Ramos (cell line): Measurements from ENCODE around the gene PTGER2.

ENCODE experiments used
- in situ Hi-C: fragments of 300-500 bp; cut with MboI; formaldehyde crosslinking; loops from one replicate; pipeline ENCODE4 v1.14.3; 2022; ENCODE audit warnings: low sequenced_read_pairs; ENCODE audit not compliant: unreplicated experiment

PTGER2 gene, protein sequence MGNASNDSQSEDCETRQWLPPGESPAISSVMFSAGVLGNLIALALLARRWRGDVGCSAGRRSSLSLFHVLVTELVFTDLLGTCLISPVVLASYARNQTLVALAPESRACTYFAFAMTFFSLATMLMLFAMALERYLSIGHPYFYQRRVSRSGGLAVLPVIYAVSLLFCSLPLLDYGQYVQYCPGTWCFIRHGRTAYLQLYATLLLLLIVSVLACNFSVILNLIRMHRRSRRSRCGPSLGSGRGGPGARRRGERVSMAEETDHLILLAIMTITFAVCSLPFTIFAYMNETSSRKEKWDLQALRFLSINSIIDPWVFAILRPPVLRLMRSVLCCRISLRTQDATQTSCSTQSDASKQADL

DNA sequence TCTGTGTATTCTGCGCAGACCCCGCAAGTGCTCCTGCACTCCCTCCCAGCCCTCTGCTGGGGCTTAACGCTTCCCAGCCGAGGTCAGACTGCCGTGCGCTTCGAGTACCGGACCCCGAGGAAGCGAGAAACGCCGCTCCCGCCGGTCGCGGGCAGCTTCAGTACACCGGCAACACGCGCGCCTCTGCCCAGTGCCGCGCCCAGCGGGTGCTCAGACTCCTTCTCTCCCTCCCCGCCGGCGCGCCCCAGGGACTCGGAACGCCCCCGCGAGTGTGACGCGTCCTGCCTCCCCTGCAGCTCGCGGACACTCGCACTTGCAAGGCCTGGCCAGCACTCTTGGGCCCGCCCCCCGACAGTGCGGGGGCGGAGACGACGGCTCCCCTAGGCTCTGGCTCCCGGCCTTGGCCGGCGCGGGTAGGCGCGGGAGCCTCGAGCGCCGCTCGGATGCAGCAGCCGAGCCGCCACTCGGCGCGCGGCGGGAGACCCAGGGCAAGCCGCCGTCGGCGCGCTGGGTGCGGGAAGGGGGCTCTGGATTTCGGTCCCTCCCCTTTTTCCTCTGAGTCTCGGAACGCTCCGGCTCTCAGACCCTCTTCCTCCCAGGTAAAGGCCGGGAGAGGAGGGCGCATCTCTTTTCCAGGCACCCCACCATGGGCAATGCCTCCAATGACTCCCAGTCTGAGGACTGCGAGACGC, at the start of gene PTGER2:
TSS of gene PTGER2 (plus strand) at position 410 of the 692 bp plus-strand sequence. CDS start at position 647, 237 bp downstream.
- in situ Hi-C loops = no loop called here

DNA sequence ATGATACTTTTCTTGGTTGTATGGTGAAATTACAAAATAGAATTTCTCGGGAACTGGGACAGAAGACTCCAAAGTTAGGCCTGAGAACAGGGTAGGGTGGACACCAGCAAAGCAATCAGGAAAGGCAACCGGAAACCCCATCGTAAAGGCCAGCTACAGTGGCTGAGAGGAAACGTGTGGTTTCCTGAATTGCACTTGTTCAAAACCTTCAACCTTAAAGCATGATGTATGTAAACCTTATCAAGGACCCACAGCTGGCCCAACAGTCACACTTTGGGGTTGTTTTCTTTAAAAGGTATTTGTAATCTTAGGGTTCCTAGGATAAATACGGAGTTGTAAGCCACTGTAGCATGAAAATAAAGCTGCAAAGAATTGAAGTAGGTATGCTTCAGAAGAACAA, 48.9 kb upstream of the PTGER2 start:
- in situ Hi-C loops = no loop called here

- in situ Hi-C loops = no loop called here
Measured at GRCh38 chr14:52266179-52266578, 47.9 kb upstream of the PTGER2 start.

- in situ Hi-C loops = no loop called here
Measured at GRCh38 chr14:52266782-52267181, 47.3 kb upstream of the PTGER2 start.

- in situ Hi-C loops = no loop called here
Measured at GRCh38 chr14:52267501-52268278, 46.4 kb upstream of the PTGER2 start, which contains the start of gene PTGDR. Gene PTGDR, plus strand, starts transcription at chr14:52267698. Its CDS starts 117 bp downstream, at chr14:52267815.

GRCh38 chr14:52268279-52269061, 45.6 kb upstream of the PTGER2 start:
- in situ Hi-C loops = no loop called here

GRCh38 chr14:52269100-52269499, 45.0 kb upstream of the PTGER2 start:
- in situ Hi-C loops = no loop called here

- in situ Hi-C loops = no loop called here
Measured at GRCh38 chr14:52269982-52270381, 44.1 kb upstream of the PTGER2 start.

GRCh38 chr14:52271538-52271937, 42.6 kb upstream of the PTGER2 start:
- in situ Hi-C loops = no loop called here

- in situ Hi-C loops = no loop called here
Measured at GRCh38 chr14:52272375-52272774, 41.7 kb upstream of the PTGER2 start.

DNA sequence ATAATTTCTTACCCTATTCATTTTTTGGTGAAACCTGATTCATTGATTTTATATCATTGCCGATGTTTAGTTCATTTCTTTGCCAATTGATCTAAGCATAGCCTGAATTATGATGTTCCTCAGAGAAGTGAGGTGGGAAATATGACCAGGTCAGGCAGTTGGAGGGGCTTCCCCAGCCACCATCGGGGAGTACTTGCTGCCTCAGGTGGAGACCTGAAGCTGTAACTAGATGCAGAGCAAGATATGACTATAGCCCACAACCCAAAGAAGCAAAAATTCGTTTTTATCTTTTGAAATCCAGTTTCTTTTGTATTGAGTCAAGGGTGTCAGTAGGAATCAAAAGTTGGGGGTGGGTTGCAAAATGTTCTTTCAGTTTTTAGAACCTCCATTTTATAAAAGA, 38.7 kb upstream of the PTGER2 start:
- in situ Hi-C loops = no loop called here

- in situ Hi-C loops = no loop called here
Measured at GRCh38 chr14:52277552-52277951, 36.6 kb upstream of the PTGER2 start.

DNA sequence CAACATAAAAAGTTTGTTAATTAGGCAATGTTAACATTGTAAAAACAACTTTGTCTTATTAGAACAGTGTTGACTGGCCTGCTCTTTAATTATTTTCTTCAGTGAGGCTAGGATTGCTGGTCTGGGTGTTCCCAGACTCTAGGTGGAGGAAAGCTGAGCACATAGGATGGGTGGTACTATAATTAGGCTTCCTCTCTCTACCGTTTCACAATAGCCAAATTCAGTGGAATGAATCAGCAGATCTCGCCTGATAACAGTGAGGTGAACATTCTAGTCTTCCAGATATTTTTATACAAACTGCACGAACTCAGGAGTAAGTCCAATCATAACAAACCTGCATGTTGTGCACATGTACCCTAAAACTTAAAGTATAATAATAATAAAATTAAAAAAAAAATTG, 34.7 kb upstream of the PTGER2 start:
- in situ Hi-C loops = no loop called here

DNA sequence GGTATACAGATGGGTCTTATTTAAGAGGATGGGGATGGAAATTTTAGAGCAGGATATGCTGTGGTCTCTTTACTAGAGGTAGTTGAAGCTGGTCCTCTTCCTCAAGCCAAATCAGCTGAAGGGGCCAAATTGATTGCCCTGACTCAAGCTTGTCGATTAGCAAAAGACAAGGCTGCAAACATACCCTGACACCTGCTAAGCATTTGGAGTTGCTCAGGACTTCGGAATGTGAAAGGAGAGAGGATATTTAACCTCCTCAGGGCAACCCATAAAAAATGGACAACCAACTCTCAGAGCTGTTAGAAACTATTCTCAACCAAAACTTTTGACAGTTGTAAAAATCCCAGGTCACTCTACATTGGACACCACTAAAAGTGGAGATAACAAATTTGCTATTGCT, 31.0 kb upstream of the PTGER2 start:
- in situ Hi-C loops = no loop called here

GRCh38 chr14:52286661-52287649, 27.2 kb upstream of the PTGER2 start:
- in situ Hi-C loops = no loop called here

DNA sequence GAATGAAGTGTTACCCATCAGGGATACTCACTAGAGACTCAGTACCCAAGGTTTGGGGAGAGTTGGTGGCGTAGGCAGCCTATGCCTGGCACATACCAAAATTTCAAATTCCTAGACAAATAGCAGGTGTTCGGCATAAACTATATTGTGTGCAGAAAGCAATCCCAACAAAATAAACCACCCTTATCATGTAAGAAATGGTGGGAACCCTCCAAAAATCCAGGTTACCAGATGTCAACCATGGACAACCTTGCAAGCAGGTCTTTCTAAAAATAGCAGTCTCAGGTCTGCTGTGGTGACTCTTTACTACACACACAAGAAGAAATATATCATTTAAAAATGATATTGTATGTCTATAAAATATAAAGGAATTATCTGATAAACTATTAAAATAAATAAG, 17.7 kb upstream of the PTGER2 start:
- in situ Hi-C loops = no loop called here

- in situ Hi-C loops = no loop called here
Measured at GRCh38 chr14:52298795-52299194, 15.3 kb upstream of the PTGER2 start.

DNA sequence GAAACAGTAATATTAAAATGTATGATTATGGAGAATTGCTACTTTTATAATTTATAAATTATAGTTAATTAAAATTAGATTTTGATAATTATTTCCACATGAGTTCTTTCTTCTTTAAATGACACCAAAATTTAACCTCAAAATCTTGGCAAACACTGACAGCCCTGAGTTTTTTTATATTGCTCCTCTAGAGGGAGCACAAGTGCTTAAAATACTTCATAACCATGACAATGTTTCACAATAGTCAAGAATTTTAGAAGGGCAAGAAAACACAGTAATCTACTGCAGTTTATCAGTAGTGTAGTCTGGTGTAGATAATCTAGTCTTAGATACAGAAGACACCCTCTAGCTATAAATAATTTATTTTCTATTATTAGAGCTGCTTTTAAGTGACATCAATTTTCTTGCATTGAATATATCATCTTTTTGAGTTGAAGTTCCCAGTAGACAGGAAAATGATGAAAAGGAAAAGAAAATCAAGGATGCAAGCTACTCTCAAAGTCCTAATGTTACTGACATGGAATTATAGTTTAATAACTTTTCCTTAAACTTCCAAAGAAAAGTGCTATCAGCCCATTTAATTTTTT, 14.3 kb upstream of the PTGER2 start:
- in situ Hi-C loops = no loop called here

- in situ Hi-C loops = no loop called here
Measured at GRCh38 chr14:52303236-52303635, 10.9 kb upstream of the PTGER2 start.
